ENCODE data around the gene ADARB2. TPM values are rescaled to one million over a fixed set of nuclear protein-coding genes. Genes with fewer than 3 reads are reported as not detected.
"Not testable (repeated sequence)": the region's sequence is repeated elsewhere in the genome, so short reads cannot be mapped to it uniquely, and the experiment has no call there.

ADARB2 gene
- total RNA-seq, 1 donor from 2014 or later, result 0.08 TPM

DNA sequence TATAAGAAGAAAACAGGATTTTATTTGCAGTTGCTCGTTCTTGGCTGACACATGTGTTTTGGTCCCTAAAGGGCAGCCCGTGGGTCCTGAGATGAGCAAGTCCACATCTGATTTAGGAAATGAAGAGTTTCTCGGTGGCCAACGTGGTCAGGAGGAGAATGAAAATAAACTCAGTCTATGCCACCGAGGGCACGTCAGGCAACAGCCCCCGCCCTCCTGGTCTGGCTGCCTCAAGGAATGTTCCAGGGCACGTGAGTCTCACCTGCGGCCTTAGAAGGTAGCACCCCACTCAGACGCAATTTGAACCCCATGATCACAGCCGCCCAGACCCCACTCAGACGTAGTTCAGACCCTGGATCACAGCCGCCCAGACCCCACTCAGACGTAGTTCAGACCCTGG is 197.2 kb downstream of the ADARB2 start:
- DNase-seq (ENCODE audit: low read depth), result no peak
- TF ChIP-seq, protein P1, sequence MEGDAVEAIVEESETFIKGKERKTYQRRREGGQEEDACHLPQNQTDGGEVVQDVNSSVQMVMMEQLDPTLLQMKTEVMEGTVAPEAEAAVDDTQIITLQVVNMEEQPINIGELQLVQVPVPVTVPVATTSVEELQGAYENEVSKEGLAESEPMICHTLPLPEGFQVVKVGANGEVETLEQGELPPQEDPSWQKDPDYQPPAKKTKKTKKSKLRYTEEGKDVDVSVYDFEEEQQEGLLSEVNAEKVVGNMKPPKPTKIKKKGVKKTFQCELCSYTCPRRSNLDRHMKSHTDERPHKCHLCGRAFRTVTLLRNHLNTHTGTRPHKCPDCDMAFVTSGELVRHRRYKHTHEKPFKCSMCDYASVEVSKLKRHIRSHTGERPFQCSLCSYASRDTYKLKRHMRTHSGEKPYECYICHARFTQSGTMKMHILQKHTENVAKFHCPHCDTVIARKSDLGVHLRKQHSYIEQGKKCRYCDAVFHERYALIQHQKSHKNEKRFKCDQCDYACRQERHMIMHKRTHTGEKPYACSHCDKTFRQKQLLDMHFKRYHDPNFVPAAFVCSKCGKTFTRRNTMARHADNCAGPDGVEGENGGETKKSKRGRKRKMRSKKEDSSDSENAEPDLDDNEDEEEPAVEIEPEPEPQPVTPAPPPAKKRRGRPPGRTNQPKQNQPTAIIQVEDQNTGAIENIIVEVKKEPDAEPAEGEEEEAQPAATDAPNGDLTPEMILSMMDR (IDR thresholded peaks at IDR 0.05; ENCODE audit: insufficient read depth, low read length, poor library complexity, severe bottlenecking), result no peak

DNA sequence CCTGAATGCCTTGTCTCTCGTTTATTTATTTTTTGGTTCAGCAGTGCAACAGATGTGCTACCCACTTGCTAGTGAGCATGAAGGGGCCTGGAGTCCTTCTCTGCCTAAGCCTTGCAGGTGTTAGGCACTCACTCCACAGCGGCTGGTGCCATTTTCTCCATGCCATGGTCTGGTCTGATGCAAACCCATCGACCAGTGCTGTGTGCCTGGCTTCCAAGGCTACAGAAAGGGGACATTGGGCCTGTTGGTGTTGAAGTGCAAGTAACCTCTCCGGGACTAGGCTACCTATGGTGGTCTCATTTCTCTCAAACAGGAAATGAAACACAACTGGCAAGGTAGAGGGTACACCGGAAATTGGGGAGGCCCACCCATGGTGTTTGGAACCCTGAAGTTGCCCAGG is 198.1 kb downstream of the ADARB2 start:
- Histone ChIP-seq H3K4me3 (ENCODE audit: low read depth, low read length) (no peak overlapping the region), H3K36me3 (ENCODE audit: control insufficient read depth, insufficient read depth, low read length) (no peaks in the 10 kb centered on the region), H3K27me3 (ENCODE audit: control insufficient read depth, insufficient read depth, low read length) (no peaks in the 10 kb centered on the region)
- TF ChIP-seq, protein P1 (IDR thresholded peaks at IDR 0.05; ENCODE audit: insufficient read depth, low read length, poor library complexity, severe bottlenecking), result no peak
- DNase-seq (ENCODE audit: low read depth), result no peak

More for the DNA sequence above, 197.2 kb downstream of the ADARB2 start:
- Histone ChIP-seq H3K27me3 (ENCODE audit: control insufficient read depth, insufficient read depth, low read length) (no peaks in the 10 kb centered on the region), H3K36me3 (ENCODE audit: control insufficient read depth, insufficient read depth, low read length) (no peaks in the 10 kb centered on the region), H3K4me3 (ENCODE audit: low read depth, low read length) (no peak overlapping the region)

DNA sequence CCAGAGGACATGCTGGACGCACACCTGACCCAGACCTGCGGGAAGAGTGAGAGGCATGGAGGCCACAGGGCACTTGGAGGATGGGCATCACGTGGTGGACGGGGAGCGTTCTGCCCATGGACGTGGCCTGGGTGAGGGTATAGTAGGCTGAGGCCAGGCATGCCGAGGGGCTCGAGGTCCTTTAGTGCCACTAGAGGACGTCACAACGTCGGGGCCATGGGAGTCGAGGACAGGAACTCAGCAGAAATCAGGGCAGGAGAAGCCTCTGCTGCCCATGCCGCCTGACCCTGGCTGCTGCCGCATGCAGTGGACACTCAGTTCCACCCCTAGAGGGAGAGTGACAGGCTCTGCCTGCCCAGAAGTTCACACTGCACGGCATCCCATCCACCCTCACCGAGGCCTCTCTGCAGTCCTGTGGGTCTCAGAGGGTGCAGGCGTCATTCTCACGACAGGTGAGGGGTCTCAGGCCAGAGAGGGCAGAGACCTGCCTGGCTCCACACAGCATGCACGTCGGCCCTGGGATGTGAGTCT is 198.7 kb downstream of the ADARB2 start:
- no peak for DNase-seq (ENCODE audit: low read depth)

DNA sequence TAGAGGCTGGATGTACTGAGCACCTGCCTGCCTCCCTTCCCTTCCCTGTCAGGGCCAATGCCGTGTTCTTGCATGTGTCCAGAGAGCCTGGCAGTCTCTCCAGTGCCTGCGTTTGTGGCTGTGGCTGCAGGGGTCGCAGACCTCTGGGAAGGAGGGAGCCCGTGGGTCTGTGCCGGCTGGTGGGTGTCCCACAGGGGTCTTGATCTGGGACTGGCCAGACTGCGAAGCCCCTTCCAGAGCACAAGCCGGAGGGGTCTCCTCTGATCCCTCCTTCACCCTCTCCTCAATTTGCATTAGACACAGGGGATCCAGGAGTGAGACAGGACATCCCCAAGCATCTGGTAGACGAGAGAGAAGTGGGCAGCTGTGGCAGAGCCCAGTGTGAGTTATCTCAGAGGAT is 199.2 kb downstream of the ADARB2 start:
- TF ChIP-seq, protein P1 (IDR thresholded peaks at IDR 0.05; ENCODE audit: insufficient read depth, low read length, poor library complexity, severe bottlenecking), result no peak
- Histone ChIP-seq H3K27me3 (ENCODE audit: control insufficient read depth, insufficient read depth, low read length) (no peaks in the 10 kb centered on the region), H3K36me3 (ENCODE audit: control insufficient read depth, insufficient read depth, low read length) (no peaks in the 10 kb centered on the region), H3K4me3 (ENCODE audit: low read depth, low read length) (no peak overlapping the region)
- no peak for DNase-seq (ENCODE audit: low read depth)

More for the DNA sequence above, 198.7 kb downstream of the ADARB2 start:
- TF ChIP-seq, protein P1 (IDR thresholded peaks at IDR 0.05; ENCODE audit: insufficient read depth, low read length, poor library complexity, severe bottlenecking), result no peak
- Histone ChIP-seq H3K27me3 (ENCODE audit: control insufficient read depth, insufficient read depth, low read length) (no peaks in the 10 kb centered on the region), H3K36me3 (ENCODE audit: control insufficient read depth, insufficient read depth, low read length) (no peaks in the 10 kb centered on the region), H3K4me3 (ENCODE audit: low read depth, low read length) (no peak overlapping the region)

DNA sequence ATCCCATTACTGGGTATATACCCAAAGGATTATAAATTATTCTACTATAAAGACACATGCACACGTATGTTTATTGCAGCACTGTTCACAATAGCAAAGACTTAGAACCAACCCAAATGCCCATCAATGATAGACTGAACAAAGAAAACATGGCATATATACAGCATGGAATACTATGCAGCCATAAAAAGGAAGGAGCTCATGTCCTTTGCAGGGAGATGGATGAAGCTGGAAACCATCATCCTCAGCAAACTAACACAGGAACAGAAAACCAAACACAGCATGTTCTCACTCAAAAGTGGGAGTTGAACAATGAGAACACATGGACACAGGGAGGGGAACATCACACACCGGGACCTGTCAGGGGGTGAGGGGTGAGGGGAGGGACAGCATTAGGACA is 199.9 kb downstream of the ADARB2 start:
- H3K36me3 ChIP-seq (ENCODE audit: control insufficient read depth, insufficient read depth, low read length); DNase-seq (ENCODE audit: low read depth); H3K4me3 ChIP-seq (ENCODE audit: low read depth, low read length); H3K27me3 ChIP-seq (ENCODE audit: control insufficient read depth, insufficient read depth, low read length): not testable (repeated sequence)

DNA sequence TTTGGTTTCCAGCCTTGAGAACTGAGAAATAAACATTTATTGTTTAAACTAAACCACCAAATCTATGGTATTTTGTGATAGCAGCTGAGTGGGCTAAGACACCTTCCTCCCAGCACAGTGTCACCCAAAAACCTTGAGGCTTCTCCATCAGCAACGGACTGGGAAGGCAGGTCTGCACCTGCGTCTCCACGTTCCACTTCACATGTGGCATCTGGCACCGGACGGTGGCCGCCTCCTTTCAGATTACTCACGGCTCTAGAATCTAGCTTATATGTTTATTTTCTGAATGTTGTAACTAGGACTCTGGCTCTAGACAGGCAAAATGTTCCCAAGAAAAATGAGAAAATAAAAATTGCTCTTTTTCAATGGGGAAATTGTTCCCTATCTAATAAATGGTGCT is 201.0 kb downstream of the ADARB2 start:
- H3K27me3 ChIP-seq (ENCODE audit: control insufficient read depth, insufficient read depth, low read length), result no peaks in the 10 kb centered on the region
- DNase-seq (ENCODE audit: low read depth), result no peak
- H3K4me3 ChIP-seq (ENCODE audit: low read depth, low read length), result no peak overlapping the region
- no peaks in the 10 kb centered on the region for H3K36me3 ChIP-seq (ENCODE audit: control insufficient read depth, insufficient read depth, low read length)
- TF ChIP-seq, protein P1 (IDR thresholded peaks at IDR 0.05; ENCODE audit: insufficient read depth, low read length, poor library complexity, severe bottlenecking), result no peak

Measured in kidney epithelial cell (primary cell).